IMR-90 (cell line): ENCODE results near the gene PFKP. TPM values are rescaled to one million over a fixed set of nuclear protein-coding genes. Genes with fewer than 3 reads are reported as not detected.

Experiments used
- ATAC-seq: fragments of 200-7000 bp; cut with Tn5 transposase; 2 replicates; pipeline ENCODE4 v1.9.1; 2020; ENCODE audit warnings: low read depth, mild to moderate bottlenecking, moderate library complexity
- BruUV-seq: library from RNA; stranded (reverse); fragments of 400-500 nt; replicated peaks from 2 replicates; lab custom pipeline; 2021; lab: Mats Ljungman, UMichigan
- CTCF ChIA-PET: fragments of 300-600 bp; formaldehyde crosslinking; extraction: SDS; loops from one replicate; lab custom pipeline; 2021; ENCODE audit warnings: antibody characterized with exemption; lab: Yijun Ruan, JAX
- POLR2A ChIA-PET: fragments of 300-600 bp; sonication (Branson Sonifier 250); formaldehyde crosslinking; loops from one replicate; lab custom pipeline; 2022; ENCODE audit warnings: antibody characterized with exemption; ENCODE audit not compliant: unreplicated experiment; lab: Charles Lee
- DNase-seq: peaks from one replicate; pipeline ENCODE4 v3.0.0; 2013
- H2AFZ ChIP-seq: replicated peaks from 2 replicates; pipeline ENCODE3; 2013; ENCODE audit warnings: low read length, mild to moderate bottlenecking; ENCODE audit not compliant: poor library complexity
- H2AK5ac ChIP-seq: 2 replicates; pipeline ENCODE4 v1.6.1; 2013; ENCODE audit warnings: low read depth, low read length, inconsistent platforms
- H2AK9ac ChIP-seq: replicated peaks from 2 replicates; pipeline ENCODE3; 2013; ENCODE audit warnings: mild to moderate bottlenecking, low read depth, low read length, moderate library complexity; ENCODE audit not compliant: poor library complexity
- H2BK120ac ChIP-seq: 2 replicates; pipeline ENCODE4 v1.6.1; 2013; ENCODE audit warnings: low read depth, low read length, inconsistent platforms
- H2BK15ac ChIP-seq: 3 replicates; pipeline ENCODE4 v1.6.1; 2013; ENCODE audit warnings: low read depth, low read length, inconsistent platforms
- H2BK20ac ChIP-seq: 2 replicates; pipeline ENCODE4 v1.6.1; 2013; ENCODE audit warnings: low read depth, mild to moderate bottlenecking, inconsistent platforms, low read length, moderate library complexity
- H2BK5ac ChIP-seq: 2 replicates; pipeline ENCODE4 v1.6.1; 2013; ENCODE audit warnings: mild to moderate bottlenecking, low read depth, low read length, inconsistent platforms; ENCODE audit not compliant: poor library complexity, severe bottlenecking
- H3K14ac ChIP-seq: replicated peaks from 2 replicates; pipeline ENCODE4 v1.6.1; 2013; ENCODE audit warnings: low read depth, low read length, inconsistent platforms
- H3K18ac ChIP-seq: 2 replicates; pipeline ENCODE4 v1.6.1; 2013; ENCODE audit warnings: low read depth, low read length, control low read depth
- H3K23ac ChIP-seq: 2 replicates; pipeline ENCODE4 v1.6.1; 2013; ENCODE audit warnings: low read depth, low read length, inconsistent platforms
- H3K27ac ChIP-seq: 2 replicates; pipeline ENCODE4 v1.5.1; 2013; ENCODE audit warnings: mild to moderate bottlenecking, control low read depth, low read length; ENCODE audit not compliant: insufficient read depth
- H3K27me3 ChIP-seq: 2 replicates; pipeline ENCODE4 v1.6.1; 2013; ENCODE audit warnings: low read length; ENCODE audit not compliant: control insufficient read depth, insufficient read depth
- H3K36me3 ChIP-seq: 2 replicates; pipeline ENCODE4 v1.6.1; 2013; ENCODE audit warnings: low read length, mixed read lengths; ENCODE audit not compliant: control insufficient read depth, insufficient read depth
- H3K4ac ChIP-seq: 2 replicates; pipeline ENCODE4 v1.6.1; 2013; ENCODE audit warnings: low read depth, low read length, inconsistent platforms
- H3K4me1 ChIP-seq: 2 replicates; pipeline ENCODE4 v1.6.1; 2013; ENCODE audit warnings: low read length, mixed read lengths; ENCODE audit not compliant: control insufficient read depth, insufficient read depth
- H3K4me2 ChIP-seq: 2 replicates; pipeline ENCODE4 v1.6.1; 2013; ENCODE audit warnings: low read depth, mild to moderate bottlenecking, control low read depth, low read length, moderate library complexity
- H3K4me3 ChIP-seq: 2 replicates; pipeline ENCODE4 v1.5.1; 2013; ENCODE audit warnings: low read depth, mild to moderate bottlenecking, control low read depth, low read length, moderate library complexity; ENCODE audit not compliant: insufficient read depth
- H3K56ac ChIP-seq: 2 replicates; pipeline ENCODE4 v1.6.1; 2013; ENCODE audit warnings: low read length, inconsistent platforms; ENCODE audit not compliant: insufficient read depth; ENCODE audit errors: extremely low read depth
- H3K79me1 ChIP-seq, 2 experiments: 2 replicates each; pipeline ENCODE4 v1.6.1; 2013; ENCODE audit warnings: low read length in 2 of 2, inconsistent platforms in 1 of 2, low read depth in 1 of 2
- H3K9ac ChIP-seq: 2 replicates; pipeline ENCODE4 v1.6.1; 2013; ENCODE audit warnings: low read depth, low read length, control low read depth
- H3K9me1 ChIP-seq: 2 replicates; pipeline ENCODE4 v1.6.1; 2013; ENCODE audit warnings: low read length, inconsistent platforms; ENCODE audit not compliant: insufficient read depth
- H3K9me3 ChIP-seq: 2 replicates; pipeline ENCODE4 v1.6.1; 2013; ENCODE audit warnings: low read length; ENCODE audit not compliant: control insufficient read depth, insufficient read depth
- H4K20me1 ChIP-seq: 2 replicates; pipeline ENCODE4 v1.6.1; 2013; ENCODE audit warnings: low read length, inconsistent platforms; ENCODE audit not compliant: insufficient read depth
- H4K5ac ChIP-seq: 2 replicates; pipeline ENCODE4 v1.6.1; 2013; ENCODE audit warnings: mild to moderate bottlenecking, low read depth, low read length, control low read depth
- H4K8ac ChIP-seq, 2 experiments: 2 replicates each; pipeline ENCODE4 v1.6.1; 2013; ENCODE audit warnings: low read depth in 2 of 2, low read length in 2 of 2, control low read depth in 1 of 2, inconsistent platforms in 1 of 2
- H4K91ac ChIP-seq: 2 replicates; pipeline ENCODE4 v1.6.1; 2013; ENCODE audit warnings: low read depth, low read length, inconsistent platforms; ENCODE audit not compliant: insufficient read depth
- BHLHE40 ChIP-seq: fragments of 150-350 bp; IDR thresholded peaks from 2 replicates; pipeline ENCODE4 v1.6.1; 2016; ENCODE audit warnings: mild to moderate bottlenecking, low read depth, low read length
- CHD1 ChIP-seq: IDR thresholded peaks from 2 replicates; pipeline ENCODE4 v1.6.1; 2012; ENCODE audit warnings: low read depth, low read length, improper control_type of control experiment
- FOS ChIP-seq: fragments of 150-350 bp; IDR thresholded peaks from 2 replicates; pipeline ENCODE4 v1.6.1; 2016; ENCODE audit warnings: low read depth, low read length
- MAZ ChIP-seq: IDR thresholded peaks from 2 replicates; pipeline ENCODE4 v1.6.1; 2012; ENCODE audit warnings: low read depth, mild to moderate bottlenecking, low read length, improper control_type of control experiment, moderate library complexity, borderline replicate concordance
- MXI1 ChIP-seq: IDR thresholded peaks from 2 replicates; pipeline ENCODE4 v1.6.1; 2012; ENCODE audit warnings: low read depth, mild to moderate bottlenecking, low read length, moderate library complexity, borderline replicate concordance
- NFE2L2 ChIP-seq: fragments of 150-350 bp; IDR thresholded peaks from 2 replicates; pipeline ENCODE4 v1.6.1; 2016; ENCODE audit warnings: low read depth, mild to moderate bottlenecking, low read length
- RCOR1 ChIP-seq: IDR thresholded peaks from 2 replicates; pipeline ENCODE4 v1.6.1; 2012; ENCODE audit warnings: mild to moderate bottlenecking, low read length, improper control_type of control experiment; ENCODE audit not compliant: insufficient replicate concordance
- RFX5 ChIP-seq: IDR thresholded peaks from 2 replicates; pipeline ENCODE4 v1.8.0; 2012; ENCODE audit warnings: low read depth, mild to moderate bottlenecking, low read length, moderate library complexity
- SMC3 ChIP-seq: fragments of 150-350 bp; IDR thresholded peaks from 2 replicates; pipeline ENCODE4 v1.6.1; 2016; ENCODE audit warnings: low read depth, mild to moderate bottlenecking, antibody characterized with exemption, low read length, moderate library complexity
- WGBS, 2 experiments: methylation state at CpG; one replicate each; pipeline versions ENCODE4 v1.1.5 to v1.1.7; 2013; ENCODE audit warnings: missing lambda C conversion rate in 2 of 2; ENCODE audit not compliant: insufficient read length in 1 of 2; ENCODE audit errors: extremely low coverage in 2 of 2; 5-methylcytosine and 5-hydroxymethylcytosine counted together
- dilution Hi-C: fragments of 300-500 bp; cut with HindIII; formaldehyde crosslinking; loops from one replicate; pipeline ENCODE4 v1.14.3; 2018; ENCODE audit warnings: low sequenced_read_pairs; ENCODE audit not compliant: unreplicated experiment
- in situ Hi-C: fragments of 300-500 bp; cut with MboI; formaldehyde crosslinking; loops from 3 replicates; pipeline ENCODE4 v1.14.3; 2019; ENCODE audit warnings: low sequenced_read_pairs, inconsistent platforms, mixed read lengths
- intact Hi-C: fragments of 100-400 bp; cut with micrococcal nuclease; formaldehyde crosslinking; loops from 2 replicates; pipeline ENCODE4 v1.10.0; 2022
- polyA plus RNA-seq, 3 experiments: library from polyadenylated mRNA; depleted of rRNA; stranded (reverse); fragments of >200 nt; gene quantifications; 2 replicates each; pipeline ENCODE4 v1.2.3, GENCODE V29; 2012; ENCODE audit warnings: low replicate concordance in 1 of 3
- total RNA-seq: library from RNA; depleted of rRNA; stranded (reverse); fragments of >200 nt; gene quantifications from 2 replicates; pipeline ENCODE4 v1.2.3, GENCODE V29; 2012
- TF ChIP-seq, protein P1 (sequence below): fragments of 150-350 bp; IDR thresholded peaks from 2 replicates; pipeline ENCODE4 v1.6.1; 2016; ENCODE audit warnings: low read depth, mild to moderate bottlenecking, low read length, moderate library complexity, borderline replicate concordance
- TF ChIP-seq, protein P2 (sequence below): fragments of 150-350 bp; IDR thresholded peaks from 2 replicates; pipeline ENCODE4 v1.6.1; 2017; ENCODE audit warnings: mild to moderate bottlenecking, antibody characterized with exemption, low read length, low read depth

The PFKP gene
- total and polyA plus RNA-seq, 2 of the 4 experiments (the other 2 are of a cell fraction): 223 to 294 TPM

GRCh38 chr10:3072641-3073360, 5.5 kb downstream of the PFKP start:
- in situ Hi-C loops: no loop called here
- ChIA-PET CTCF (interaction anchor here (0.6 kb wide), 1 partner anchor 129 kb away, joined by 3 read pairs; no protein-coding TSS in a partner anchor), POLR2A (no interaction called here)
- peaks cover 41% of the 10 kb centered on the region for H3K9me1 ChIP-seq
- H4K20me1 ChIP-seq: peaks cover 76% of the 10 kb centered on the region
- TF ChIP-seq FOS: no peak
- no peak for TF ChIP-seq MAZ
- TF ChIP-seq RCOR1: no peak
- TF ChIP-seq MXI1: no peak
- no peak for TF ChIP-seq RFX5
- TF ChIP-seq SMC3: no peak
- TF ChIP-seq NFE2L2: no peak
- TF ChIP-seq, protein P1, sequence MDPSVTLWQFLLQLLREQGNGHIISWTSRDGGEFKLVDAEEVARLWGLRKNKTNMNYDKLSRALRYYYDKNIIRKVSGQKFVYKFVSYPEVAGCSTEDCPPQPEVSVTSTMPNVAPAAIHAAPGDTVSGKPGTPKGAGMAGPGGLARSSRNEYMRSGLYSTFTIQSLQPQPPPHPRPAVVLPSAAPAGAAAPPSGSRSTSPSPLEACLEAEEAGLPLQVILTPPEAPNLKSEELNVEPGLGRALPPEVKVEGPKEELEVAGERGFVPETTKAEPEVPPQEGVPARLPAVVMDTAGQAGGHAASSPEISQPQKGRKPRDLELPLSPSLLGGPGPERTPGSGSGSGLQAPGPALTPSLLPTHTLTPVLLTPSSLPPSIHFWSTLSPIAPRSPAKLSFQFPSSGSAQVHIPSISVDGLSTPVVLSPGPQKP: no peak
- TF ChIP-seq BHLHE40: no peak
- TF ChIP-seq CHD1: no peak
- TF ChIP-seq, protein P2, sequence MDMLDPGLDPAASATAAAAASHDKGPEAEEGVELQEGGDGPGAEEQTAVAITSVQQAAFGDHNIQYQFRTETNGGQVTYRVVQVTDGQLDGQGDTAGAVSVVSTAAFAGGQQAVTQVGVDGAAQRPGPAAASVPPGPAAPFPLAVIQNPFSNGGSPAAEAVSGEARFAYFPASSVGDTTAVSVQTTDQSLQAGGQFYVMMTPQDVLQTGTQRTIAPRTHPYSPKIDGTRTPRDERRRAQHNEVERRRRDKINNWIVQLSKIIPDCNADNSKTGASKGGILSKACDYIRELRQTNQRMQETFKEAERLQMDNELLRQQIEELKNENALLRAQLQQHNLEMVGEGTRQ: no peak
- 92% methylated on average over 2 of the region's 10 CpGs; no CpG with 5 or more reads in 1 of the 2 experiments for WGBS, 2 experiments
- BruUV-seq: no TSS peak
- H3K23ac ChIP-seq: peak overlapping the region; percentile 47; the same call in 1 of the 2 replicates
- no peak overlapping the region for H2AK9ac ChIP-seq
- DNase-seq (no peak), ATAC-seq (no peak)
- dilution Hi-C loops: no loop called here
- 0 out of 2 replicates have a peak overlapping the region, but pooled peaks have one; percentile 17 for H3K27ac ChIP-seq
- intact Hi-C loops: no loop called here
- no peaks in the 10 kb centered on the region for H3K9me3 ChIP-seq
- H4K8ac ChIP-seq: no peak overlapping the region
- no peak overlapping the region for H3K4me3 ChIP-seq
- no peak overlapping the region for H3K56ac ChIP-seq
- H4K91ac ChIP-seq: no peak overlapping the region
- no peaks in the 10 kb centered on the region for H3K27me3 ChIP-seq
- peak overlapping the region; percentile 30 for H2BK5ac ChIP-seq
- H3K36me3 ChIP-seq: peaks cover 47% of the 10 kb centered on the region
- H3K4me2 ChIP-seq: 0 out of 2 replicates have a peak overlapping the region, but pooled peaks have one; percentile 6
- H3K79me1 ChIP-seq: peaks cover 9 to 78% of the 10 kb centered on the region in 2 experiments; a peak in 3 of 4 replicates
- H2BK120ac ChIP-seq: no peak overlapping the region
- no peak overlapping the region for H2BK20ac ChIP-seq
- H3K18ac ChIP-seq: no peak overlapping the region
- peaks cover 25% of the 10 kb centered on the region for H3K4me1 ChIP-seq
- H2AK5ac ChIP-seq: peak overlapping the region; percentile 20; the same call in 1 of the 2 replicates
- 0 out of 2 replicates have a peak overlapping the region, but pooled peaks have one; percentile 55 for H3K14ac ChIP-seq
- no peak overlapping the region for H2BK15ac ChIP-seq
- no peak overlapping the region for H3K4ac ChIP-seq
- no peak overlapping the region for H3K9ac ChIP-seq
- H4K5ac ChIP-seq: no peak overlapping the region
- H2AFZ ChIP-seq: no peak overlapping the region
